ENCODE measurements around the gene TSPAN3. TPM values are rescaled to one million over a fixed set of nuclear protein-coding genes. Genes with fewer than 3 reads are reported as not detected.

TSPAN3 gene
- total and polyA plus RNA-seq, 4 experiments from 2014 or later: 13.3 to 35.9 (median 25.0) TPM

DNA sequence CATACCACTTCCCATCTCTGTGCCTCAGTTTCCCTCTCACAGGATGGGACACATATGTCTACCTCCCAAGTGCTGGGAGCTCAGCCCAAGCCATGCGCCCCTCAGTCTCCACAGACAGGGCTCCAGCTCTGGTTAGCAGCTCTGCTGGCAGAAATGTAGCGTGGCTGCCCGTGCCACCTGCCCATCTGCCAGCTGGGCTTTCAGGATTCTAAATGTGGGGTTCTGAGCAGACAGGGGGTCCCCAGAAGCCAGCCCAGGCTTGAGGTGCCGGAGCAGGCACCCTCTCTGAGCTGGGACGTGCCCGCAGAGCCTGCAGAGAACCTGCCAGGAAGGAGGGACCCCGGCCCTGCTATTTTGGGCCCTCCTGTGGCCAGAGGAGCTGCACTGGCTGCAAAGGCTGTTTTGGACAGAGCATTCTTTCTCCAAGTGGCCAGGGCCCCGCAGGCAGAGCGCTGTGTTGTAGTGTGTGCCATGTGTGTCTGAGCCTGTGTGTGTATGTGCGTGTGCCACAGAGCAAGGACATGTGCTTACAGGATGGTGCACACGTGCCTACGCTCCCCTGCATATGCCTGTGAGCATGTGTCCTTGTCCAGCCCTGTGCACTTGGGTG is 44.3 kb downstream of the TSPAN3 start:
- Mint-ChIP-seq H3K27ac (peak overlapping the region in 5 of 7 donors; percentile 22 to 83 (median 57)), H3K9me3 (no peaks in the 10 kb centered on the region), H3K4me1 (peaks cover 18 to 29% (median 24%) of the 10 kb centered on the region in 4 donors), H3K36me3 (peaks cover 12 to 49% of the 10 kb centered on the region in 2 donors), H3K27me3 (no peaks in the 10 kb centered on the region), H3K4me3 (no peak overlapping the region)
- H3K4me3 ChIP-seq (ENCODE audit: low read length in 2 of 2): no peak overlapping the region
- POLR2A ChIA-PET (ENCODE audit: partially characterized antibody): interaction anchor here (1.2 to 17.8 kb wide), 2 partner anchors 13 to 29 kb away, joined by 6 to 472 read pairs; partner anchors contain the start of gene PSTPIP1
- CTCF ChIA-PET (ENCODE audit: partially characterized antibody): interaction anchor here (0.8 kb wide), 1 partner anchor 53 kb away, joined by 5 read pairs; no protein-coding TSS in a partner anchor
- intact Hi-C loops (cut with micrococcal nuclease): no loop called here
- H3K27ac ChIP-seq (ENCODE audit: low read depth, low read length): no peak overlapping the region
- H3K9me3 ChIP-seq (ENCODE audit: control insufficient read depth in 1 of 2, low read length in 2 of 2): no peaks in the 10 kb centered on the region
- H3K27me3 ChIP-seq (ENCODE audit: insufficient read depth, low read length): no peaks in the 10 kb centered on the region
- no peak for DNase-seq
- peaks cover 68% of the 10 kb centered on the region for H3K36me3 ChIP-seq (ENCODE audit: insufficient read depth, low read length)
- peaks cover 27% of the 10 kb centered on the region for H3K4me1 ChIP-seq (ENCODE audit: insufficient read depth, low read length)

DNA sequence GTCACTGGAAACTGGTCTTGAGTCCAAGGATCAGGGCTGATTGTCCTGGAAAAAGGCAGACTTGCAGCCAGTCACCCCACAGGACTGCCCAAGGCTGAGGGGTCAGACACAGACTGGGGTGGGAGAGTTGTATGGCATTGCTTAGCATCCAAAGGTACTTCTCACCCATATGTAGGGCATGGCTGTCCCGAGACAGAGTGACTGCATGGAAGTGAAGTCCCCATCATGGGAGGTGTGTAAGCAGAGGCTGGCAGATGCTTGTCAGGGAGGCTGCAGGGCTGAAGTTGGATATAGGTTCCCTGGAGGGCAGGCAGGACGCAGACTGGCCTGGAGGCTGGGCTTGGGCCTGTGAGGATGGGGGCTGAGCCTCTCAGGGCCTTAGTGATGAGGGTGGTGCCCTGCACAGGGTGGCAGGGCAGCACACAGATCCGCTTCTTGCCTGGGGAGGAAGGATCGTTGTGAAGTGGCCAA is 44.9 kb downstream of the TSPAN3 start:
- Histone ChIP-seq H3K9me3 (ENCODE audit: control insufficient read depth in 1 of 2, low read length in 2 of 2) (no peaks in the 10 kb centered on the region), H3K4me1 (ENCODE audit: insufficient read depth, low read length) (peaks cover 33% of the 10 kb centered on the region), H3K27ac (ENCODE audit: low read depth, low read length) (peak overlapping the region; percentile 23), H3K36me3 (ENCODE audit: insufficient read depth, low read length) (peaks cover 72% of the 10 kb centered on the region), H3K27me3 (ENCODE audit: insufficient read depth, low read length) (no peaks in the 10 kb centered on the region), H3K4me3 (ENCODE audit: low read length in 2 of 2) (no peak overlapping the region)
- Mint-ChIP-seq H3K4me3 (peak overlapping the region in 1 of 8 donors; percentile 10), H3K4me1 (peaks cover 21 to 35% (median 29%) of the 10 kb centered on the region in 4 donors), H3K27ac (peak overlapping the region; percentile 22 to 95 (median 60)), H3K27me3 (no peaks in the 10 kb centered on the region), H3K36me3 (peaks cover 12 to 49% of the 10 kb centered on the region in 2 donors), H3K9me3 (no peaks in the 10 kb centered on the region)
- ChIA-PET POLR2A (ENCODE audit: partially characterized antibody) (interaction anchor here (1.2 to 17.8 kb wide), 3 partner anchors 11 to 28 kb away, joined by 6 to 472 read pairs (median 6); partner anchors contain the start of gene PSTPIP1), CTCF (ENCODE audit: partially characterized antibody) (interaction anchor here (0.8 to 4.9 kb wide), 6 partner anchors 13 to 79 kb away, joined by 3 to 69 read pairs (median 6); partner anchors contain the start of gene PSTPIP1)
- intact Hi-C loops (cut with micrococcal nuclease): loop anchor here (2.0 kb wide), 1 partner anchor 53 kb away; no protein-coding TSS in a partner anchor
- DNase-seq: no peak

DNA sequence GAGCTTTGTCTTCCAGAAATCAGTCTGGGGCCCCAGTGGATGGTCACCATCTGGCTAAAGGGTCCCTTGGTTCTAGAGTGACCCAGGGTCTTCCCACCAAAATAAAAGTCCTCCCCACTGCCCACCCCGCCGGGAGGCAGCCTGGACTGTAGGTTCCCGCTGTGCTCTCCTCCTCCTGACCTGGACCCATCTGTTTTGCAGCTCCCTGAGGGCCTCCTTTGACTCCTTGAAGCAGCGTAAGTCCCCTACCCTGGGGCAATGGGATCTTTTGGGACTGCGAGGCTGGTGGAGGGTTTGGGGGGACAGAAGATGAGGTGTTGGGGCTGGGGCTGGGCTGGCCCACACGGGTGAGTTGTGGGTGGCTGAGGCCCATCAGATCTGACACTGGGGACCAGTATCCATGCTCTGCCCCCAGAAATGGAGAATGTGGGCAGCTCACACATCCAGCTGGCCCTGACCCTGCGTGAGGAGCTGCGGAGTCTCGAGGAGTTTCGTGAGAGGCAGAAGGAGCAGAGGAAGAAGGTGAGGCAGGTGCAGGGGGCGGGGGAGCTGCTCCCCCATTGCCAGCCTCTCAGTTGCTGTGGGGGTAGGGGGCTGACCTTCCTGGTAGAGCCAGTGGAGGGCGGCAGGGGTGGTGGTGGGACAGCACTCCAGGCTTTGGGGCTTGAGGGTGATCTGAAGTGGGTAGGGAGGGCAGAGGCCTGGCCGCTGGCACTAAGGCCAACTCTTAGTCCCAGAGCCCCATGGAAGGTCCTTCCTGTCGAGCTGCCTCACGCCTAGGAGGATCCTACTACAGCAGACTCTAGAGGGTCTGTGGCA is 45.6 kb downstream of the TSPAN3 start:
- peaks cover 40% of the 10 kb centered on the region for H3K4me1 ChIP-seq (ENCODE audit: insufficient read depth, low read length)
- Mint-ChIP-seq H3K27ac (peak overlapping the region in 6 of 7 donors; percentile 53 to 95 (median 70)), H3K4me3 (no peak overlapping the region), H3K4me1 (peaks cover 23 to 42% (median 35%) of the 10 kb centered on the region in 4 donors), H3K9me3 (no peaks in the 10 kb centered on the region), H3K36me3 (peaks cover 12 to 52% of the 10 kb centered on the region in 2 donors), H3K27me3 (no peaks in the 10 kb centered on the region)
- CTCF ChIA-PET (ENCODE audit: partially characterized antibody): interaction anchor here (1.1 to 4.9 kb wide), 7 partner anchors 12 to 124 kb away, joined by 3 to 69 read pairs (median 4); partner anchors contain the start of gene PSTPIP1
- peaks cover 79% of the 10 kb centered on the region for H3K36me3 ChIP-seq (ENCODE audit: insufficient read depth, low read length)
- peak overlapping the region; percentile 23 for H3K27ac ChIP-seq (ENCODE audit: low read depth, low read length)
- no peak overlapping the region for H3K4me3 ChIP-seq (ENCODE audit: low read length in 2 of 2)
- no peaks in the 10 kb centered on the region for H3K27me3 ChIP-seq (ENCODE audit: insufficient read depth, low read length)
- POLR2A ChIA-PET (ENCODE audit: partially characterized antibody): interaction anchor here (0.7 to 17.8 kb wide), 4 partner anchors 11 to 52 kb away, joined by 3 to 472 read pairs (median 15); partner anchors contain the start of gene PSTPIP1
- DNase-seq: no peak
- intact Hi-C loops (cut with micrococcal nuclease): loop anchor here (2.0 kb wide), 1 partner anchor 52 kb away; no protein-coding TSS in a partner anchor
- H3K9me3 ChIP-seq (ENCODE audit: control insufficient read depth in 1 of 2, low read length in 2 of 2): no peaks in the 10 kb centered on the region

DNA sequence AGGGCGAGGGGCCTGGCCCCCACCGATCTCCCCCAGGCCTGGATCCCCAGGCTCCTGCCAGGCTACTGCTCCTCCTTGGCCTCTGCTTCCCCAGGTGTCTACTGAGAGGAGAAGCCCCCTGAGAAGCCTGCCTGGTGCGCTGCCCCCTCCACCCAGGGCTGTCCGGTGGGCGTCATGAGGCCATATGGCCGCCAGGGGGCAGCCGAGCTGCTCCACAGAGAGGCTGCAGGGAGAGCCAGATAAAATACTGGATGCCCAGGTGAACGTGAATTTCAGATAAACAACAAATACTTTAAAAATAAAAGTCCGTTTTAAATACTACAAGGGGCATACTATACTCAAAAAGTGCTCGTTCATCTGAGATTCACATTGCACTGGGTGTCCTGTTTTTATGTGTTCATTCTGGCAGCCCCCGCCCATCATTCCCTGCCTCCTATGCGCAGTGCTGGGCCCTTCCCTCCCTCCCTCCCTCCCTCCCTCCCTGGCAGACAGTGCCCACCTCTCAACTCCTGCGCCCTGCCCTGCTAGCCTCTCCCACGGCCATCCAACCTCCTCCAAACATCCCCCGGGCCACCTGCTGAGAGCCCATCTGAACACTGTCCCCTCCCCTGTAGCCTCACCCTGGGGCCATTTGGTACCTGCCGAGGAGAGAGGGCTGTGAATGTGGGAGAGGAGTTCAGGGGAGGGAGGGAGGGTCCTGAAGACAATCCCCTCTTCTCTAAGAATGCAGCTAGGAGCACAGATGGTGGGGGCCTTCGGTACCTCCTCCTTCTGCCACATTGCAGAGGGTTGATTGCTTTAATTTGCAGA is 46.4 kb downstream of the TSPAN3 start:
- Histone ChIP-seq H3K27me3 (ENCODE audit: insufficient read depth, low read length) (no peaks in the 10 kb centered on the region), H3K9me3 (ENCODE audit: control insufficient read depth in 1 of 2, low read length in 2 of 2) (no peaks in the 10 kb centered on the region), H3K4me3 (ENCODE audit: low read length in 2 of 2) (no peak overlapping the region), H3K36me3 (ENCODE audit: insufficient read depth, low read length) (peaks cover 77% of the 10 kb centered on the region), H3K27ac (ENCODE audit: low read depth, low read length) (peak overlapping the region; percentile 41), H3K4me1 (ENCODE audit: insufficient read depth, low read length) (peaks cover 48% of the 10 kb centered on the region)
- Mint-ChIP-seq H3K9me3 (no peaks in the 10 kb centered on the region), H3K4me1 (peaks cover 28 to 50% (median 43%) of the 10 kb centered on the region in 4 donors), H3K27me3 (no peaks in the 10 kb centered on the region), H3K4me3 (peak overlapping the region in 1 of 8 donors; percentile 70), H3K27ac (peak overlapping the region; percentile 77 to 100 (median 98)), H3K36me3 (peaks cover 16 to 48% of the 10 kb centered on the region in 2 donors)
- ChIA-PET POLR2A (ENCODE audit: partially characterized antibody) (interaction anchor here (0.7 to 17.8 kb wide), 7 partner anchors 11 to 51 kb away, joined by 3 to 472 read pairs (median 6); partner anchors contain the start of gene PSTPIP1), CTCF (ENCODE audit: partially characterized antibody) (interaction anchor here (1.0 to 4.9 kb wide), 17 partner anchors 9 to 123 kb away, joined by 3 to 69 read pairs (median 4); partner anchors contain the start of genes PSTPIP1, RCN2 and SCAPER)
- DNase-seq: peak; percentile 55 to 66 (median 59)
- intact Hi-C loops (cut with micrococcal nuclease): loop anchor here (2.0 to 5.0 kb wide), 3 partner anchors 52 to 122 kb away; partner anchors contain the start of gene RCN2

DNA sequence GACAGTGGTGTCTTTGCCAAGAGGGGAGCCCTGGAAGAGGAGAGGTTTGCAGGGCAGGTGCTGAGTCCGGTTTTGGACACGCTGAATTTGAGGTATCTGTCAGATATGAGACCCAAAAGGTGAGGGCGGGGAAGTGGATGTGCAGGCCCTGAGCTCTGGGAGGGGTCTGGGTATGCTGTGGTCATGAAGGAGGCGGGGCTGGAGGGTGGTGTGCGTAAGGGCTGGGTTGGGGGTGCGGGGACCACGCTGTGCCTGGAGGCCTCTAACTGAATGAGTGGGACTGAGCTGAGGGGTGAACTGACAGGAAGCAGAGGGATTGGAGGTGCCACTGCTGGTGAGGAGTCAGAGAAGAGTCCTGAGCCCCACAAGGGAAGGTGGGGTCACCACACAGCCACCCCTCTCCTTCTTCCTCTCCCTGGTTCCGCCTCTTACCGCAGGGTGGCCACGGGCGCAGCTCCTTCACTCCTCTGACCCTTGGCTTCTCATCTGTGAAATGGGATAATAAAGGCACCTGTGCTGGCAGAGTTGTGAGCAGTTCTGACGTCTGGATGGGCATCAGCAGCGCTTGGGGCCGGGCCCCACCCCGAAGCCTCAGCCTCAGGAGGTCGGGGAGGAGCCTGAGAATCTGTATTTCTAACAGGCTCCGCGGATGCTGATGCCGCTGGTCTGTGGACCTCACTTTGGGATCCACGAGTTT is 47.2 kb downstream of the TSPAN3 start:
- Mint-ChIP-seq H3K36me3 (peaks cover 16 to 48% of the 10 kb centered on the region in 2 donors), H3K4me3 (peak overlapping the region in 4 of 8 donors; percentile 10 to 65 (median 33)), H3K9me3 (no peaks in the 10 kb centered on the region), H3K27ac (peak overlapping the region; percentile 88 to 100 (median 98)), H3K27me3 (no peaks in the 10 kb centered on the region), H3K4me1 (peaks cover 28 to 57% (median 47%) of the 10 kb centered on the region in 4 donors)
- peaks cover 77% of the 10 kb centered on the region for H3K36me3 ChIP-seq (ENCODE audit: insufficient read depth, low read length)
- ChIA-PET CTCF (ENCODE audit: partially characterized antibody) (interaction anchor here (0.7 to 4.9 kb wide), 19 partner anchors 8 to 519 kb away, joined by 3 to 69 read pairs (median 4); partner anchors contain the start of genes PSTPIP1, RCN2 and SCAPER), POLR2A (ENCODE audit: partially characterized antibody) (interaction anchor here (1.2 to 17.8 kb wide), 5 partner anchors 10 to 36 kb away, joined by 3 to 472 read pairs (median 9); partner anchors contain the start of gene PSTPIP1)
- peak in 1 of 5 donors; percentile 39 for DNase-seq
- peaks cover 56% of the 10 kb centered on the region for H3K4me1 ChIP-seq (ENCODE audit: insufficient read depth, low read length)
- no peak overlapping the region for H3K4me3 ChIP-seq (ENCODE audit: low read length in 2 of 2)
- intact Hi-C loops (cut with micrococcal nuclease): loop anchor here (2.0 to 5.0 kb wide), 3 partner anchors 51 to 121 kb away; partner anchors contain the start of gene RCN2
- H3K27ac ChIP-seq (ENCODE audit: low read depth, low read length): peak overlapping the region; percentile 70
- H3K27me3 ChIP-seq (ENCODE audit: insufficient read depth, low read length): no peaks in the 10 kb centered on the region
- H3K9me3 ChIP-seq (ENCODE audit: control insufficient read depth in 1 of 2, low read length in 2 of 2): no peaks in the 10 kb centered on the region

Measured in CD4-positive, alpha-beta memory T cell (primary cell).